GM23338 (cell line): ENCODE results near the gene NCR3LG1. TPM values are rescaled to one million over a fixed set of nuclear protein-coding genes. Genes with fewer than 3 reads are reported as not detected.
A peak's percentile ranks its signal among the peaks of the same experiment; 100 is the strongest.

Experiments
- ATAC-seq: fragments of 200-7000 bp; cut with Tn5 transposase; 3 replicates; pipeline ENCODE4 v1.9.1; 2020
- DNase-seq: peaks from one replicate; pipeline ENCODE4 v3.0.0-alpha.2; 2015; ENCODE audit warnings: low spot score
- H2AFZ ChIP-seq: fragments of 200-600 bp; sonication (generic); 2 replicates; pipeline ENCODE4 v1.8.0; 2016; ENCODE audit warnings: antibody characterized with exemption, mild to moderate bottlenecking, moderate library complexity
- H3F3A ChIP-seq: fragments of 200-600 bp; sonication (generic); replicated peaks from 2 replicates; pipeline ENCODE4 v1.8.0; 2017; ENCODE audit warnings: antibody characterized with exemption, mixed run types, low read depth
- H3K27ac ChIP-seq: fragments of 200-600 bp; sonication (generic); 2 replicates; pipeline ENCODE4 v1.6.1; 2016; ENCODE audit warnings: low read depth
- H3K27me3 ChIP-seq: fragments of 200-600 bp; sonication (generic); 2 replicates; pipeline ENCODE4 v1.8.0; 2016; ENCODE audit warnings: mild to moderate bottlenecking, mixed run types, moderate library complexity; ENCODE audit not compliant: insufficient read depth
- H3K36me3 ChIP-seq: fragments of 200-600 bp; sonication (generic); 2 replicates; pipeline ENCODE4 v1.8.0; 2016; ENCODE audit warnings: mild to moderate bottlenecking; ENCODE audit not compliant: insufficient read depth
- H3K4me1 ChIP-seq: fragments of 200-600 bp; sonication (generic); 2 replicates; pipeline ENCODE4 v1.8.0; 2016; ENCODE audit warnings: mild to moderate bottlenecking, moderate library complexity; ENCODE audit not compliant: insufficient read depth
- H3K4me2 ChIP-seq: fragments of 200-600 bp; sonication (generic); 2 replicates; pipeline ENCODE4 v1.7.1; 2017; ENCODE audit warnings: mixed run types
- H3K4me3 ChIP-seq: fragments of 200-600 bp; sonication (generic); 2 replicates; pipeline ENCODE4 v1.6.1; 2016; ENCODE audit warnings: mixed run types
- H3K79me2 ChIP-seq: fragments of 200-600 bp; sonication (generic); replicated peaks from 2 replicates; pipeline ENCODE4 v1.8.0; 2017; ENCODE audit warnings: mild to moderate bottlenecking; ENCODE audit not compliant: insufficient read depth
- H3K9me2 ChIP-seq: fragments of 200-600 bp; sonication (generic); 2 replicates; pipeline ENCODE4 v1.8.0; 2017; ENCODE audit not compliant: insufficient read depth
- H4K20me1 ChIP-seq: fragments of 200-600 bp; sonication (generic); replicated peaks from 2 replicates; pipeline ENCODE4 v1.8.0; 2017; ENCODE audit warnings: mild to moderate bottlenecking; ENCODE audit not compliant: insufficient read depth
- H3K27ac Mint-ChIP-seq: 2 replicates; pipeline ENCODE4 v1.8.0; 2020; ENCODE audit warnings: inconsistent platforms, mild to moderate bottlenecking, moderate library complexity, mixed read lengths
- H3K27me3 Mint-ChIP-seq: 3 replicates; pipeline ENCODE4 v1.8.0; 2022; ENCODE audit warnings: low read depth, mild to moderate bottlenecking, moderate library complexity, mixed read lengths, inconsistent platforms; ENCODE audit not compliant: insufficient read depth, poor library complexity
- H3K36me3 Mint-ChIP-seq: 3 replicates; pipeline ENCODE4 v1.8.0; 2021; ENCODE audit warnings: low read depth, mild to moderate bottlenecking, inconsistent platforms, moderate library complexity, mixed read lengths
- H3K4me1 Mint-ChIP-seq: 3 replicates; pipeline ENCODE4 v1.8.0; 2020; ENCODE audit warnings: mild to moderate bottlenecking, inconsistent platforms, mixed read lengths
- H3K4me3 Mint-ChIP-seq: 3 replicates; pipeline ENCODE4 v1.8.0; 2021; ENCODE audit warnings: moderate library complexity, mild to moderate bottlenecking, inconsistent platforms, mixed read lengths
- H3K9me3 Mint-ChIP-seq: 3 replicates; pipeline ENCODE4 v1.8.0; 2020; ENCODE audit warnings: moderate library complexity, mild to moderate bottlenecking, inconsistent platforms, mixed read lengths
- ETS1 ChIP-seq: IDR thresholded peaks from 2 replicates; pipeline ENCODE4 v1.6.1; 2016; ENCODE audit warnings: antibody characterized with exemption
- EZH2 ChIP-seq: fragments of 200-600 bp; sonication (generic); IDR thresholded peaks from one replicate; pipeline ENCODE4 v1.8.0; 2017; ENCODE audit warnings: antibody characterized with exemption, mild to moderate bottlenecking, low read depth; ENCODE audit not compliant: unreplicated experiment
- EZH2phosphoT487 ChIP-seq: fragments of 200-600 bp; sonication (generic); IDR thresholded peaks from one replicate; pipeline ENCODE4 v1.8.1; 2018; ENCODE audit warnings: antibody characterized with exemption; ENCODE audit not compliant: unreplicated experiment
- JUNB ChIP-seq: IDR thresholded peaks from one replicate; pipeline ENCODE4 v1.6.1; 2016; ENCODE audit warnings: antibody characterized with exemption; ENCODE audit not compliant: unreplicated experiment
- NANOG ChIP-seq: IDR thresholded peaks from 2 replicates; pipeline ENCODE4 v1.6.1; 2016; ENCODE audit warnings: antibody characterized with exemption, borderline replicate concordance
- POLR2AphosphoS5 ChIP-seq: IDR thresholded peaks from 2 replicates; pipeline ENCODE4 v1.6.1; 2016; ENCODE audit warnings: antibody characterized with exemption, low read depth
- STAT1 ChIP-seq: IDR thresholded peaks from one replicate; pipeline ENCODE4 v1.6.1; 2016; ENCODE audit warnings: antibody characterized with exemption; ENCODE audit not compliant: unreplicated experiment
- ZNF114 ChIP-seq: fragments of 250-450 bp; sonication (Bioruptor Pico); IDR thresholded peaks from 2 replicates; pipeline ENCODE4 v1.5.0; 2020; ENCODE audit warnings: mild to moderate bottlenecking, moderate library complexity
- ZNF331 ChIP-seq: fragments of 250-450 bp; sonication (Bioruptor Pico); IDR thresholded peaks from 2 replicates; pipeline ENCODE4 v1.5.0; 2020; ENCODE audit warnings: low read depth, mild to moderate bottlenecking, moderate library complexity
- ZNF462 ChIP-seq: fragments of 250-450 bp; sonication (Bioruptor Pico); IDR thresholded peaks from 2 replicates; pipeline ENCODE4 v1.5.0; 2020; ENCODE audit warnings: mild to moderate bottlenecking, moderate library complexity
- polyA plus RNA-seq: library from polyadenylated mRNA; unstranded; fragments of >200 nt; fragmentation: Nextera tagmentation; extraction: Ambion mirVana; gene quantifications from 2 replicates; pipeline ENCODE4 v1.2.1, GENCODE V29; 2016
- total RNA-seq: library from RNA; depleted of rRNA; stranded (reverse); fragments of >200 nt; shearing (Covaris generic); gene quantifications from 2 replicates; pipeline ENCODE4 v1.2.3, GENCODE V29; 2014
- TF ChIP-seq, protein P1 (sequence below), 2 experiments: fragments of 200-600 bp in 1 of 2; sonication (generic) in 1 of 2; conservative IDR thresholded peaks; 2 replicates each; pipeline versions ENCODE4 v1.5.1 to v1.6.1; 2016 to 2017; ENCODE audit warnings: antibody characterized with exemption in 2 of 2, low read depth in 2 of 2, mild to moderate bottlenecking in 2 of 2, moderate library complexity in 1 of 2

The NCR3LG1 gene
- total and polyA plus RNA-seq, 2 experiments from 2014 or later = 0.15 to 1.9 TPM

DNA sequence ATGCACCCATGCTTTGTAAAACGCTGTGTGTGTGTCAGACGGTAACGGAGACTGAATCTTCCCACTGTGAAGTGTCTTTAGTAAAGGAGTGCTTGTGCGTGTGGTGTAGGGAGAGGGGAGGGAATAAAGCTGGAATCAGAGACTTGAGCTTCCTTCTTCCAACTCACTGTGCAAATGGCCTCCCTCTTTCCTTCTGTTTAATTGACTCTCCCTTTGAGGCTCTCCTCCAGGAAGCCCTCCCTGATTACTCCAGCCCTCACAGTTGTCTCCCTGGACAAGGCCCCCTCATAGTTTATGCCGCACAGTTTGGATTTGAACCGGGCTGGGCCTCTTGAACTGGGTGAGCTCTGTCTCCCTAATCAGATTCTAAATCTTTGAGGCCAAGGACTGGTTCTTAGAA lies 59.8 kb downstream of the NCR3LG1 start:
- H3K36me3 Mint-ChIP-seq = no peaks in the 10 kb centered on the region
- TF ChIP-seq ETS1 (no peak), POLR2AphosphoS5 (no peak), STAT1 (no peak), JUNB (no peak), ZNF331 (CRISPR knock-in tag) (no peak), EZH2phosphoT487 (no peak), ZNF462 (no peak), NANOG (no peak), ZNF114 (no peak), EZH2 (no peak)
- TF ChIP-seq, protein P1, sequence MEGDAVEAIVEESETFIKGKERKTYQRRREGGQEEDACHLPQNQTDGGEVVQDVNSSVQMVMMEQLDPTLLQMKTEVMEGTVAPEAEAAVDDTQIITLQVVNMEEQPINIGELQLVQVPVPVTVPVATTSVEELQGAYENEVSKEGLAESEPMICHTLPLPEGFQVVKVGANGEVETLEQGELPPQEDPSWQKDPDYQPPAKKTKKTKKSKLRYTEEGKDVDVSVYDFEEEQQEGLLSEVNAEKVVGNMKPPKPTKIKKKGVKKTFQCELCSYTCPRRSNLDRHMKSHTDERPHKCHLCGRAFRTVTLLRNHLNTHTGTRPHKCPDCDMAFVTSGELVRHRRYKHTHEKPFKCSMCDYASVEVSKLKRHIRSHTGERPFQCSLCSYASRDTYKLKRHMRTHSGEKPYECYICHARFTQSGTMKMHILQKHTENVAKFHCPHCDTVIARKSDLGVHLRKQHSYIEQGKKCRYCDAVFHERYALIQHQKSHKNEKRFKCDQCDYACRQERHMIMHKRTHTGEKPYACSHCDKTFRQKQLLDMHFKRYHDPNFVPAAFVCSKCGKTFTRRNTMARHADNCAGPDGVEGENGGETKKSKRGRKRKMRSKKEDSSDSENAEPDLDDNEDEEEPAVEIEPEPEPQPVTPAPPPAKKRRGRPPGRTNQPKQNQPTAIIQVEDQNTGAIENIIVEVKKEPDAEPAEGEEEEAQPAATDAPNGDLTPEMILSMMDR (conservative IDR thresholded peaks at IDR 0.05; ENCODE audit: low read depth in 2 of 2) = no peak
- Histone ChIP-seq H3K4me1 (no peaks in the 10 kb centered on the region), H3K27me3 (no peaks in the 10 kb centered on the region), H3K27ac (no peak overlapping the region), H3K4me2 (no peak overlapping the region), H3K79me2 (no peaks in the 10 kb centered on the region), H2AFZ (0 out of 2 replicates have a peak overlapping the region, but pooled peaks have one; percentile 10), H3K4me3 (no peak overlapping the region), H3K36me3 (no peaks in the 10 kb centered on the region), H4K20me1 (no peaks in the 10 kb centered on the region), H3K9me2 (no peaks in the 10 kb centered on the region), H3F3A (no peaks in the 10 kb centered on the region)
- no peak for DNase-seq
- H3K27ac Mint-ChIP-seq = no peak overlapping the region
- peaks cover 6% of the 10 kb centered on the region; the same call in 1 of the 3 replicates for H3K4me1 Mint-ChIP-seq
- no peak for ATAC-seq
- H3K9me3 Mint-ChIP-seq = no peaks in the 10 kb centered on the region
- peaks cover 11% of the 10 kb centered on the region for H3K27me3 Mint-ChIP-seq
- no peak overlapping the region for H3K4me3 Mint-ChIP-seq
